ENCODE results near the gene ALLC.
"Not testable (repeated sequence)": the region's sequence is repeated elsewhere in the genome, so short reads cannot be mapped to it uniquely, and the experiment has no call there.

The ALLC gene

DNA sequence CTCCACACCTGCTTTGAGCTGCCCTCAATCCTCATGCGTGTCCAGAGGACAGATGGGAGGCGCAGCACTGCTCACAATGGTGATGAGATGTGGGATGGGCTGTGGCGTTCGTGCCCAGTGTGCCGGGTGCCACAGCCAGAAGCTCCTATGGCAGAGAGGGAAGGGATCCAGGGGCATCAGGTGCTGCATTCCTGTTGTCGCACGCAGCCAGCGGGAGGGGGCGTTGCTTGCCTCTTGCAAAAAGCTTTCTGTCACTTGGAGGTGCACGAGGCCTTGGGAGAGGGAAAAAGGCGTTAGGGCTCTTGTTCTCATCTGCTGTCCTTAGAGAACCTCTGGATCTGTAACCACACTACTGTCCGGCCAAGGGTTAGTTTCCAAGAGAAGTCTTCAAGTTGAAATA is 29.2 kb upstream of the ALLC start:
- TF ChIP-seq JUND (IDR thresholded peaks at IDR 0.05; ENCODE audit: low read depth): no peak
- in situ Hi-C loops (cut with HindIII; ENCODE audit: low pct_unique_long_range_greater_than_20kb, low sequenced_read_pairs): no loop called here
- peak in 1 of 2 experiments; percentile 42 for DNase-seq (ENCODE audit: low read depth in 1 of 2, low spot score in 1 of 2)

DNA sequence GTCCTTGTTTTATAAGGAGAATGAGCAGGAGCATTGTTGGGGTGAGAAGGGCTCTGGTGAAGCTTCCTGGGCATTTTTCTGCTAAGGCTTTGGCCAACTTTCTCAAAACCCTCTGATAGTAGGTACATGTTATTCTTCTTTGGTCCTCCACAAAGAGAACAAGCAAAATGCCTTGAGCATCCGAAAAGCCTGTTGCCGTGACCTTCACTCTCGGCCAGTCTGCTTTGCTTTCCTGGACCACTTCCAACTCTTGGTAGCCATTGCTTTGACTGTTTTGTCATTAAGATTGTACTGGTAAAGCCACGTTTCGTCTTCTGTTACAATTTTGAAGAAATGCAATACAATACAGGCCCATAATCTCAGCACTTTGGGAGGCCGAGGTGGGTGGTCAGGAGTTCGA is 27.4 kb upstream of the ALLC start:
- no peak for TF ChIP-seq JUND (IDR thresholded peaks at IDR 0.05; ENCODE audit: low read depth)
- DNase-seq (ENCODE audit: low read depth in 1 of 2, low spot score in 1 of 2): no peak
- in situ Hi-C loops (cut with HindIII; ENCODE audit: low pct_unique_long_range_greater_than_20kb, low sequenced_read_pairs): no loop called here

DNA sequence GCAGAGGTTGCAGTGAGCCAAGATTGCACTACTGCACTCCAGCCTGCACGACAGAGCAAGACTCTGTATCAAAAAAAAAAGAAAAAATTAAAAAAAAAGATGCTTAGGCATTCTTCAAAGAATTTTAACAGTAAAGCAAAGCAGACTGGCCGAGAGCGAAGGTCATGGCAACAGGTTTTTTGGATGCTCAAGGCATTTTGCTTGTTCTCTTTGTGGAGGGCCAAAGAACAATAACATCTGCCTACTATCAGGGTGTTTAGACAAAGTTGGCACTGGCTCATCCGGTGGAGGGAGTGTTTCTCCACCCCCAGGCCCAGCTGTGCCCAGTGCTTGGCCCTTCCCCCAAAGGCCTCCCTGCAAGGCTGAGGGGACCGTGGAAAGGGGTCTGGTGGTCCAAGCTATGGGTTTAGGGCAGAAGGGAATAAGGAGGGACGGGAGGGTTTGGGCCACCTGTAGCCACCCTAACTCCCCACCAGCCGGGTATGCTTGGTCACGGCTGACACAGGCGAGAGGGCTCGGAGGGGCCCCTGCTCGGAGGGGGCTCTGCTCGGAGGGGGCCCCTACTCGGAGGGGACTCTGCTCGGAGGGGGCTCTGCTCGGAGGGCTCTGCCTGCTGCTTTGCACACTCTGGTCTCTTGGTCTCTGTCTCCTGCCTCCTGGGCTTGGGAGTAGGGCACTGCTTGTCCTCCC is 26.7 kb upstream of the ALLC start:
- no peak for DNase-seq (ENCODE audit: low read depth in 1 of 2, low spot score in 1 of 2)
- no peak for TF ChIP-seq JUND (IDR thresholded peaks at IDR 0.05; ENCODE audit: low read depth)

DNA sequence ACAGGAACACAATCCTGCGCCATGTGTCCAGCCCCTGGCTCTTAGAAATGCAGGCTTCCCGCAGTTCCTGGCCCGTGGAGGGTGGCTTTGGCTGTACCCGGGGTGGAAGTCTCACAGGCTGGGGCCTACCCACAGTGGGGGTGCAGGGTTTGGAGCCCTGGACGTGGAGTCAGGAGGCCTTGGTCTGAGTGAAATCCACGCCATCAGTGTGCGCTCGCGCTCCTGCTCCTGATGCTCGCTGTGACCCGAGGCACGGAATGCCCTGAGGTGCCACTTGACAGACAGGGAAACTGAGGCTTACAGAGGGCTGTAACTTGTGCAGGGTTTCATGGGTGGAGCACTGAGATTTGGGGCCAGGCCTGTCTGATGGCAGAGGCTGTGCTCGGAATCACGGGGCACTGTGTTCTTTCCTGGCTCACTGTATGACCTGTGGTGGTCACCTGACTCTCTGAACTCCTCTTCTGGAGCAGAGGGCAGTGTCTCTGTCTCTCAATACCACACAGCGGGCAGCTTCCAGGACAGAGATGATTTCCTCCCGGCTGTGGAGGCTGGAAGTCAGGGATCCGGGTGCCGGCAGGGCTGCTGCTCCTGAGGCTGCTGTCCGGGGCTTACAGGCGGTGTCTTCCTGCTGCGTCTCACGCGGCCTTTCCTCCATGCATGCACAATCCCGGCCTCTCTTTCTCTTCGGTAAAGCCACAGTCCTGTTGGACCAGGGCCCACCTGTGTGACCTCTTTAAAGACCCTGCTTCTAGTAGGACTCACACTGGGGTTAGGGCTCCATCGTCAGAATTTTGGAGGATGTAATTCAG is 25.9 kb upstream of the ALLC start:
- no peak for DNase-seq (ENCODE audit: low read depth in 1 of 2, low spot score in 1 of 2)
- no peak for TF ChIP-seq JUND (IDR thresholded peaks at IDR 0.05; ENCODE audit: low read depth)
- in situ Hi-C loops (cut with HindIII; ENCODE audit: low pct_unique_long_range_greater_than_20kb, low sequenced_read_pairs): no loop called here

More for the DNA sequence above, 26.7 kb upstream of the ALLC start:
- in situ Hi-C loops (cut with HindIII; ENCODE audit: low pct_unique_long_range_greater_than_20kb, low sequenced_read_pairs): no loop called here

DNA sequence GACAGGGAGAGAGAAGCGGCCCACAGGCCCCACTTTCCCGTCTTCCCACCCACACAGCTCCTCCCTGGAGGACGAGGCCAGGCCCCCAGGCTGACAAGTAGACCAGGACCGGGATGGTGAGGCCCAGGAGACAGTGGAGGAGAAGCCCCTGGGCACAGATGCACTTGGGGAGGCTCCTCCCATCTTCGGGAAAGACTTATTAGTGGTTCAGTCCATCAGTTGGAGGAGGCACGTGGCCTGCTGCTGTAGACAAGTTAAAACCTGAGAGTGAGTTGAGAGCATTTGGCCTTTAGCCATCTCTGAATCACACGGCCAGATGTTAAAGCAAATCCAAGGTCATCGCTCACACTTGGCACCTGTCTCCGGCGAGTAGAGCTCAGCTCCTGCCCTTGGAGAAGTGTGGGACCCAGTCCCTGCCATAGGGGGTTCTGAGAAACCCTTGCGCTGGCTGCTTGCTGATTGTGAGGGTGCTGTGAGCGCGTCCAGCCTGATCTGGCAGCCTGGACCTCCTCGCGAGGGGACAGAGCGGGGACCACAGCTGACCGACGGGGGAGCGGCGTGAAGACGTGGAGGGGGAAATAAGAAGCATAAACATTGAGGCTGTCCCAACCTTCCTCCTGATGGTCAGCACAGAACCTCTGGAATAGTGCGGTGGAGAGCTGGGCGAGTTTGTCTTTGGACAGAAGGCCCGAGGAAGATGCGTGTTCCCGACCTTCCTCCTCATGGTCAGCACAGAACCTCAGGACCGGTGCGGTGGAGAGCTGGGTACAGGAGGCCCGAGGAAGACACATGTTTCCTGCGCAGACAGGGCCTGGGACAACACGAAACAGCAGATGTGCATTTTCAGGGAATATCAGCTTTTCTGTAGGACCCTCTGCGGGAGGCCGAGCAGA is 24.7 kb upstream of the ALLC start:
- in situ Hi-C loops (cut with HindIII; ENCODE audit: low pct_unique_long_range_greater_than_20kb, low sequenced_read_pairs): no loop called here
- no peak for TF ChIP-seq JUND (IDR thresholded peaks at IDR 0.05; ENCODE audit: low read depth)
- no peak for DNase-seq (ENCODE audit: low read depth in 1 of 2, low spot score in 1 of 2)

DNA sequence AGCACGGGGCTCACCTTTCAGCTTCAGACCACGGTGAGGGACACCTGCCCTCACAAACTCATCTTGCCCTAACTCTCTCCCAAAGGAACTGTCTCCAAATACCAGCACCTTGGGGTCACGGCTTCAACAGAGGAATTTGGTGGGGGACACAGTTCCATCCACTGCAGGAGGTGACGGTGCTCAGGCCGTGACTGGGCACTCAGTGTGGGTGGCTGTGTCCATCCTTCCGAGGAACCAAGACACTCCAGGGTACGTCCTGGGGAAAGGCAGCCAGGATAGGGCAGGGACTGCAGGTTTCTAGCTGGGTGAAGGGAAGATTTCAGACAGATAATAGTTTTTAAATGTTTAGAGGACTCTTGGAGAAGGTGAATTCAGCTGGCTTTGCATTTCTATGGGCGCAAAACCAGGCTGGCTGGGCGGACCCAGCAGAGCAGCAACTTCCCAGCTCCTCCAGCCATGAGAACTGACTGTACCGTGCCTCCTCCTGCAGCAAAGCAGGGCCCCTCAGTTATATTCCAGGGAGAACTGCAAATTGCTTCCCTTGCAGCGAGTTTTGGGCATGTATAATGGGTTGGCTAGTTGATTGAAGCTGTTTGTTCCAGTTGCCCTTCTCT is 23.9 kb upstream of the ALLC start:
- DNase-seq (ENCODE audit: low read depth in 1 of 2, low spot score in 1 of 2): no peak
- no peak for TF ChIP-seq JUND (IDR thresholded peaks at IDR 0.05; ENCODE audit: low read depth)
- in situ Hi-C loops (cut with HindIII; ENCODE audit: low pct_unique_long_range_greater_than_20kb, low sequenced_read_pairs): no loop called here

DNA sequence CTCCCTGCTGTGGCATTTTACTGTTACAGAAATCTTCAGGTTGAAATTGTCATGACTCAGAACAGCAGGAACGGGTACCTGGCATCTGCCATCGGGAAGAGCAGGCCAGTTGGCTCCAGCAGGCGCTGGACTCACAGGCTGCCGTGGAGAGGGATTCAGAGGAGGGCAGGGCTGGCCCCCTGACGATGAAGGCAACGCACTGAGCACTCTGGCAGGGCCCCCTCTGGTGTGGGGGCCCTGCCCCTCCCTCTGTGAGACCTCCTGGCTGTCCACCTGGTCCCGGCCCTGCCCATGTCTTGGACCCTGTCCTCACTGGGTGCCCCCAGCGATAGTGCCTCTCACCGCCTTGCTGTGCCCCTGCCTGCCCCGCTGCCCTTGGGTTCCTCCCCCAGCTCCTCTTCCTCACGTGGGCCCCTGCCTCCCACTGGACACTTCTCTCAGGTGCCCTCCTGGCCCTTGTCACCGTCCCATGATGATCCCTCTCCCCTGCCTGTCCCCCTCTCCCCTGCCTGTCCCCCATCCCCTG is 23.3 kb upstream of the ALLC start:
- in situ Hi-C loops (cut with HindIII; ENCODE audit: low pct_unique_long_range_greater_than_20kb, low sequenced_read_pairs): no loop called here
- no peak for TF ChIP-seq JUND (IDR thresholded peaks at IDR 0.05; ENCODE audit: low read depth)
- DNase-seq (ENCODE audit: low read depth in 1 of 2, low spot score in 1 of 2): no peak

DNA sequence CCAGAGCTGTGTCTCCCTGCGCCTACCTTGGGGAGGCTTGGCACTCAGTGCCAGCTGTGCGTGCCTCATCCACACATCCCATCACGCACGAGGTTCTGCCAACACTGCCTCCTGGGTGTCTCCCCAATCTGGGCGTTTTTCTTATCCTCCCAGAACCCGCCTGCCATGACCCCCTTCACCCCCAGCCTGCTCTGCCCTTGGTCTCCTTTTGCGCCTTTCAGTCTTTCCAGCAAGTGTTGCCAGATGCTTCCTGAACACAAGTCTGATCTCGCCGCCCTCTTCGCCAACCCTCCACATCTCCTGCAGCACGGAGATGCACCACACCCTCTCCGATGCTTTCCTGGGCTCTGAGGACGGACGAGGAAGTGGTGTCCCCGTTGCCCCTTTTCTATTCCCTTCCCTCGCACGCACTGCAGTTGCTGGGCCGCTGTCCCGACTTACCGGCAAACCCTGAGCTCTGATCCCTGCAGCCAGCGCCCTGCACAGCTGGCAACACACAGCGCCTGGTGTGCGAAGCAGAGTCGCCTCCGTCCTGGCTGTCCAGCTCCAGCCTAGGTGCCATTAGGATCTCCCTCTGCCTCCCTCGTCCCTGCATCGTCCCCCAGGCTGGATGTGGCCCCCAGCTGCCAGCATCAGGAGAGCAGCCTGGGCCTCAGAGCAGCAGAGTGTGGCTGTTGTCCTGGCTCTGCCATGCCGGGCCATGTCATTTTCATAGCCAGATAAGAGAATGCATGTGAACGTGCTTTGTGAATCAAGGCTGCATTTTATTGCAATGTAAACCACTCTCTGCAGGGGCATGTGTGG is 22.6 kb upstream of the ALLC start:
- in situ Hi-C loops (cut with HindIII; ENCODE audit: low pct_unique_long_range_greater_than_20kb, low sequenced_read_pairs): no loop called here
- no peak for TF ChIP-seq JUND (IDR thresholded peaks at IDR 0.05; ENCODE audit: low read depth)

DNA sequence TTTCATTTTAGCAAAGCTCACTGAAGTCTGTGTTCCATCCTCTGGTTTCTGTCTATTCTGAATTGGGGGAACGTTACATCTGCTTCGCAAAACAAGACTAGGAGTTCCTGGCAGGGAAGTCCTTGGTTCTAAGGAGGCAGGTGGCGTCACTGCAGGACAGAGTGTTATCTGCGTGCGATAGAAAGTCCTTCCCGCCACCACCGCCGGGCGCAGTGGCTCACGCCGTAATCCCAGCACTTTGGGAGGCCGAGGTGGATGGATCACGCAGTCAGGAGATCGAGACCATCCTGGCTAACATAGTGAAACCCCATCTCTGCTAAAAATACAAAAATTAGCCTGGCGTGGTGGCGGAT is 22.0 kb upstream of the ALLC start:
- DNase-seq (ENCODE audit: low read depth in 1 of 2, low spot score in 1 of 2); in situ Hi-C loops (cut with HindIII; ENCODE audit: low pct_unique_long_range_greater_than_20kb, low sequenced_read_pairs): not testable (repeated sequence)

More for the DNA sequence above, 22.6 kb upstream of the ALLC start:
- no peak for DNase-seq (ENCODE audit: low read depth in 1 of 2, low spot score in 1 of 2)

DNA sequence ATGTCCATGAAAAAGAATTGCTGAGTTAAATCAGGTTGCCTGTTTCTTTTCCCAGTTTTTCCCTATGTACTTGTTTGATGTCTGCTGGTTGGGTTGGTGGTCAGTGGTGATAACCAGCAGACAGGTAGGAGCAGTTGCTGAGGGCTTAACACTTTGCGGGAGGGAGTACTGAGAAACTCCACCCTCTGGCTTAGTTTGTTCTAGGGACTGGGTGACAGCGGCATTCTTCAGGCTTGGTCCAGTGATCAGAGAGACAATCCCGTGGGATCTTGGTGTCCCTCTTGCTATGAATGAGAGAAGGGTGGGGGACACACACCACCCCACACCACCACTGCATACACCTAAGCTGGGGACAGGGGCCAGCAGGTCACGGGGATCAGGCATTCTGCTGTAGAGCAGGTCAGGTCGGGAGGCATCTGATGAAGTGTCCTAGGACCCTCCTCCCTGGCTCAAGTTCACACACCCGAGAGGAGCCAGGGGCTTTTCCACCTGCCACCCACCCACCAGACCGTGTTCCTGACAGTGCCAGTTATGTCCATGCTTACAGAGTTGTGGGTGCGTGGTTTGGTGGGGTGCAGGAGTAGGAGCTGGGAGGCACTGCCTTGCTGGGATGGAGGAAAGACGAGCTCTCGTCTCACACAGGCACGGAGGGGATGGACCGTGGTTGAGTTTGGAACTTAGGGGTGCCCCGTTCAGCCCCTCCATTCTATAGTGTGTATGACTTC is 21.3 kb upstream of the ALLC start:
- no peak for TF ChIP-seq JUND (IDR thresholded peaks at IDR 0.05; ENCODE audit: low read depth)
- in situ Hi-C loops (cut with HindIII; ENCODE audit: low pct_unique_long_range_greater_than_20kb, low sequenced_read_pairs): no loop called here
- no peak for DNase-seq (ENCODE audit: low read depth in 1 of 2, low spot score in 1 of 2)

DNA sequence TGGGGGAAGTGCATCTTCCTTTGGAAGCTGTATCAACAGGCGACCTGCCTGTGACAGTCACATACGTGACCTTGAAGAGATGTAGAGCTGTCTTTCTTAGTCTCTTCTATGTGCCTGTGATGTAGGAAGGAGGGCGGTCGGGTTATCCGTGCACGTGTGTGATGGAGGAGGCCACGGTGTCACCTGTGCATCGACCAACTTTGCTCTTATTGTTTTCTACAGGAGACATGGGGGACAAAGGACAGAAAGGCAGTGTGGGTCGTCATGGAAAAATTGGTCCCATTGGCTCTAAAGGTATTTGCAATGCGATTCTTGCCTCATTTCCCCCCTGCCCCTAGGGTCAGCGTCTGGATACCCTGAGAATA is 20.7 kb upstream of the ALLC start:
- in situ Hi-C loops (cut with HindIII; ENCODE audit: low pct_unique_long_range_greater_than_20kb, low sequenced_read_pairs): no loop called here
- no peak for DNase-seq (ENCODE audit: low read depth in 1 of 2, low spot score in 1 of 2)
- no peak for TF ChIP-seq JUND (IDR thresholded peaks at IDR 0.05; ENCODE audit: low read depth)
